ENCODE data around the gene CDKAL1.

DNA sequence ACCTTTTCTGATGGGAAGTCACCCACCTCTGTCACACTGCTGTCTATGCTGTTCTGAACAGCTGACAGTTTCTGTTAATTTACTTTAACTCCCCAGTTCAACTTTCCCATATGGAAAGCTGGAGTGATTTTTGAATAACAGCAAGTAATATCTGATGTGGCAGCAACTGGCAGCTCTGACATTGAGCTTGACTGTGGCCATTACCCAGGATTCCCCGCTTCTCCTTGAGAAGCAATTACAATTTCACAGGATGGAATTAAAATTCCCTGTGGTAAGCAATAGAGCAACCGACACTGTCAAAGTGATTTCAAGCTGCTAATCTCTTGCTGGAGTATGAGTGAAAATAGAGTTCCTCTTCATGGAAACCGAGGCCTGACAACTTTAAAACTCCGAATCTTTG is 711.2 kb downstream of the CDKAL1 start:
- TF ChIP-seq HDAC2 (CRISPR knock-in tag; IDR thresholded peaks at IDR 0.05) (no peak), CHD2 (IDR thresholded peaks at IDR 0.05; ENCODE audit: low read depth, low read length) (no peak), REST (IDR thresholded peaks at IDR 0.05; ENCODE audit: borderline replicate concordance in 1 of 2, low read depth in 1 of 2, low read length in 2 of 2) (no peak), ZNF569 (CRISPR knock-in tag; IDR thresholded peaks at IDR 0.05; ENCODE audit: borderline replicate concordance) (no peak), NFYB (CRISPR knock-in tag; IDR thresholded peaks at IDR 0.05) (no peak), ZKSCAN8 (CRISPR knock-in tag; IDR thresholded peaks at IDR 0.05; ENCODE audit: borderline replicate concordance) (no peak), ZNF274 (CRISPR knock-in tag; IDR thresholded peaks at IDR 0.05) (no peak), TBP (CRISPR knock-in tag; IDR thresholded peaks at IDR 0.05) (no peak), EZH2 (conservative IDR thresholded peaks at IDR 0.05; ENCODE audit: low read depth, low read length) (no peak)
- TF ChIP-seq, protein P1, sequence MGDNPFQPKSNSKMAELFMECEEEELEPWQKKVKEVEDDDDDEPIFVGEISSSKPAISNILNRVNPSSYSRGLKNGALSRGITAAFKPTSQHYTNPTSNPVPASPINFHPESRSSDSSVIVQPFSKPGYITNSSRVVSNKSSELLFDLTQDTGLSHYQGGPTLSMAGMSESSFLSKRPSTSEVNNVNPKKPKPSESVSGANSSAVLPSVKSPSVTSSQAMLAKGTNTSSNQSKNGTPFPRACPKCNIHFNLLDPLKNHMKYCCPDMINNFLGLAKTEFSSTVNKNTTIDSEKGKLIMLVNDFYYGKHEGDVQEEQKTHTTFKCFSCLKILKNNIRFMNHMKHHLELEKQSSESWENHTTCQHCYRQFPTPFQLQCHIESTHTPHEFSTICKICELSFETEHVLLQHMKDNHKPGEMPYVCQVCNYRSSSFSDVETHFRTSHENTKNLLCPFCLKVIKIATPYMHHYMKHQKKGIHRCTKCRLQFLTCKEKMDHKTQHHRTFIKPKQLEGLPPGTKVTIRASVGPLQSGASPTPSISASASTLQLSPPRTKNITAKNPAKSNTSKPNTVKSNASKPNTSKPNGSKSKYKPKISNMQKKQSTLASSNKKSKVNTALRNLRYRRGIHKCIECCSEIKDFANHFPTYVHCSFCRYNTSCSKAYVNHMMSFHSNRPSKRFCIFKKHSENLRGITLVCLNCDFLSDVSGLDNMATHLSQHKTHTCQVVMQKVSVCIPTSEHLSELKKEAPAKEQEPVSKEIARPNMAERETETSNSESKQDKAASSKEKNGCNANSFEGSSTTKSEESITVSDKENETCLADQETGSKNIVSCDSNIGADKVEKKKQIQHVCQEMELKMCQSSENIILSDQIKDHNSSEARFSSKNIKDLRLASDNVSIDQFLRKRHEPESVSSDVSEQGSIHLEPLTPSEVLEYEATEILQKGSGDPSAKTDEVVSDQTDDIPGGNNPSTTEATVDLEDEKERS (CRISPR knock-in tag; IDR thresholded peaks at IDR 0.05) = no peak
- TF ChIP-seq, protein P2, sequence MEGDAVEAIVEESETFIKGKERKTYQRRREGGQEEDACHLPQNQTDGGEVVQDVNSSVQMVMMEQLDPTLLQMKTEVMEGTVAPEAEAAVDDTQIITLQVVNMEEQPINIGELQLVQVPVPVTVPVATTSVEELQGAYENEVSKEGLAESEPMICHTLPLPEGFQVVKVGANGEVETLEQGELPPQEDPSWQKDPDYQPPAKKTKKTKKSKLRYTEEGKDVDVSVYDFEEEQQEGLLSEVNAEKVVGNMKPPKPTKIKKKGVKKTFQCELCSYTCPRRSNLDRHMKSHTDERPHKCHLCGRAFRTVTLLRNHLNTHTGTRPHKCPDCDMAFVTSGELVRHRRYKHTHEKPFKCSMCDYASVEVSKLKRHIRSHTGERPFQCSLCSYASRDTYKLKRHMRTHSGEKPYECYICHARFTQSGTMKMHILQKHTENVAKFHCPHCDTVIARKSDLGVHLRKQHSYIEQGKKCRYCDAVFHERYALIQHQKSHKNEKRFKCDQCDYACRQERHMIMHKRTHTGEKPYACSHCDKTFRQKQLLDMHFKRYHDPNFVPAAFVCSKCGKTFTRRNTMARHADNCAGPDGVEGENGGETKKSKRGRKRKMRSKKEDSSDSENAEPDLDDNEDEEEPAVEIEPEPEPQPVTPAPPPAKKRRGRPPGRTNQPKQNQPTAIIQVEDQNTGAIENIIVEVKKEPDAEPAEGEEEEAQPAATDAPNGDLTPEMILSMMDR (CRISPR knock-in tag; IDR thresholded peaks at IDR 0.05) = no peak
